Measurements from ENCODE around the gene PFKFB3.
"Not testable (repeated sequence)": the region's sequence is repeated elsewhere in the genome, so short reads cannot be mapped to it uniquely, and the experiment has no call there.

The PFKFB3 gene

DNA sequence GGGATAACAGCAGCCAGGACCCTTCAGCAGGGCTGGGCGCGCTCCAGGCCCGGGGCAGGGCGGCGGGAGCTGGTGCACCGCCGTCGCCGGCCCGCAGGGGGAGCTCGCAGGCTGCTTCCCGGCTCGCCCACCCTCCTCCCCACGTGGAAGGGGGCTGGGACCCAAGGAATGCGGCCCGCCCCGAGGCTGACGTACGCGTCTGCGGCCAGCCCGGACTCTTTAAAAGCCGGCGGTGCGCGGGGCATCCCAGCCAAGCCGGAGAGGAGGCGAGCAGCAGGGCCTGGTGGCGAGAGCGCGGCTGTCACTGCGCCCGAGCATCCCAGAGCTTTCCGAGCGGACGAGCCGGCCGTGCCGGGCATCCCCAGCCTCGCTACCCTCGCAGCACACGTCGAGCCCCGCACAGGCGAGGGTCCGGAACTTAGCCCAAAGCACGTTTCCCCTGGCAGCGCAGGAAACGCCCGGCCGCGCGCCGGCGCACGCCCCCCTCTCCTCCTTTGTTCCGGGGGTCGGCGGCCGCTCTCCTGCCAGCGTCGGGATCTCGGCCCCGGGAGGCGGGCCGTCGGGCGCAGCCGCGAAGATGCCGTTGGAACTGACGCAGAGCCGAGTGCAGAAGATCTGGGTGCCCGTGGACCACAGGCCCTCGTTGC, at the start of gene PFKFB3:
TSS of gene PFKFB3 (plus strand) at position 249 of the 647 bp plus-strand sequence. CDS start at position 578, 329 bp downstream.
- DNase-seq (ENCODE audit: low spot score): peak; percentile 94

DNA sequence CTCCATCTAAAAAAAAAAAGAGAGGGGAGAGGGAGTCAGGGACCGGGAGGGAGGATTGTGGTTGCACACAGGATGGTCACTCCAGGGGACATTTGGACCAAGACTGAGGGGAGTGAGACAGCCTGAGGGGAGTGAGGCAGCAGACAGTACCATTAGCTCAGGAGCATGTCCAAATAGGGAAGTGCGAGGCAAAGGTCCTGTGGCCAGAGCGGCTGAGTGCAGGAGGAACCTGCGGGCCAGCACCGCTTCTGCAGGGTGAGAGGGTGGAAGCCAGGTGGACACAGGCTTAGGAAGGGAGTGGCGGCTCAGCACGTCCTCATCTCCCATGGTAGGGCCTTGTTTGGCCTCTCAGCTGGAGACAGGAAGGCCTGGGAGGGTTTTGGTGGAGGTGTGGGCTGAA, 48.9 kb upstream of the PFKFB3 start:
- DNase-seq (ENCODE audit: low spot score): no peak

DNA sequence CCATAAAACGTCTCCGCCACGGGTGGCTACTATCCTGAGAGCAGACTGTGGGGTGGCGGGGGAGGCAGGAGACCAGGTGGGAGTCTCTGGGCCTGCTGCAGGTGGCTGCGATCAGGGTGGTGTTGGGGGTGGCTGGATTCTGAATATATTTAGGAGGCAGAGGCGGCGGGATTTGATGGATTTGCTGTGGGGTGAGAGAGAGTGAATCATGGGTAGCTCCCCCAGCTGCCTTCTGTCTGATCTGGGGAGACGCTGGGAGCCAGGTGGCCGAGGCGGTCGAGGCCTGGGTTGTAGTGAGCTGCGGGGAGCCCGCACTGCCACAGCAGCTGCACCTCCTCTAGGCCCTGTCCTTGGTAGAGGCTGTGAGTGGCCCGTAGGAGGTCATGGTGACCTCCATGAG, 48.2 kb upstream of the PFKFB3 start:
- DNase-seq (ENCODE audit: low spot score): no peak

DNA sequence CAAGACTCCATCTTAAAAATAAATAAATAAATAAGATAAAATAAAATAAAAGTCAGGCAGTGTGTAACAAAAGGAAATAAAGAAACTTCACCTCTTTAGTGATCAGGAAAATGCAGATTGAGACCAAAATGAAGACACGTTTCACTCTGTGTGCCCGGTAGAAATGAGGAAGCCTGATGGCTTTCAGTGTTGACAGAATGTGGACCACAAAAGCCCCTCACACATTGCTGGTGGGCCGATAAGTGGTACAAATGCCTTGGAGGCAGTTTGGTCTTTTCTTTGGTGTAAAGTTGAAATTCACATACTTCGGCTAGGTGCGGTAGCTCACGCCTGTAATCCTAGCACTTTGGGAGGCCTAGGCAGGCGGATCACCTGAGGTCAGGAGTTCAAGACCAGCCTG, 44.5 kb upstream of the PFKFB3 start:
- no peak for DNase-seq (ENCODE audit: low spot score)

DNA sequence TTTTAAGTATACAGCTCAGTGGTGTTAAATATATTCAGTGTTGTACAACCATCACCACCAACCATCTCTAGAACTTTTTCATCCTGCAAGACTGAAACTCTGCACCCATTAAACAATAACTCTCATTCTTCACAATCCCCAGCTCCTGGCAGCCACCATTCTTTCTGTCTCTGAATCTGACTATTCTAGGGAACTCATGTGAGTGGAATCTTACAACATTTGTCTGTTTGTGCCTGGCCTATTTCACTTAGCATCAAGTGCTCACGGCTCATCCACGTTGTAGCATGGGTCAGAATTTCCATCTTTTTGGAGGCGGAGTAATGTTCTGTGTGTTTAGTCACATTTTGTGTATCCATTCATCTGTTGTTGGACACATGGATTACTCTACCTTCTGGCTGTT, 40.8 kb upstream of the PFKFB3 start:
- DNase-seq (ENCODE audit: low spot score): no peak

DNA sequence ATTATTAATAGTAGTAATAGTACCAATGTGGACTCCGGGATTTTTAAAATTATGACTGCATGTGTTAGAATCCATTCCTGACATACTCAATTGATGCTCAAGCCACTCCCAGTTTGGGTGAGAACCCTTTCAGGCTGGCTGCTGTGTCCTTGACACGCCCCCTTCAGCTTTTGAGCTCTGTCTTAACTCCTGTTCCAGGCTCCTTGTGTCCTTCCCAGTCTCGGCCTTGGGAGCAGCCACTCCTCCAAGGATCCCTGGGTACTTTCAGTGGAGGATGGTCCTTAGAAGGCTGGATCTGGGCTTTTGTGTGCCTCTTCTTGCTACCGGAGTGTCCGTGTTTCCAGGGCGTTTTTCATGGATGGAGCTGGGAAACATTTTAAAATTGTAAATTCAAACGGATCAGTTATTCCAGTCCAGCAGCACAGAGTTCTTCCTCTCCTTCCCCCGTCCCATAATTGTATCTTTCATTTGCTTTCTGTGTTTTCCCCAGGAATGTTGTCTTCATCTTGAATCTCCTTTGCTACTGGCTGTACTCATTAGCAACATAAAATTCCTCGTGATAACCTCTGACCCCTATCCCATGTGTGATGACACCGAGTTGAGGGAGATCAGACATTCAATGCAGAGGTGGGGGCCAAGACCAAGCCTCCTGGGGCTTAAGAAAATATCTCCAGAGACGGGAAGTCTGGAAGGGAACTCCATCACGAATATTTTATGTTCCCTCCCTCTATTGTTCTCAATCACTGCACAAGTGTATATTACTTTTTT, 40.0 kb upstream of the PFKFB3 start:
- no peak for DNase-seq (ENCODE audit: low spot score)

DNA sequence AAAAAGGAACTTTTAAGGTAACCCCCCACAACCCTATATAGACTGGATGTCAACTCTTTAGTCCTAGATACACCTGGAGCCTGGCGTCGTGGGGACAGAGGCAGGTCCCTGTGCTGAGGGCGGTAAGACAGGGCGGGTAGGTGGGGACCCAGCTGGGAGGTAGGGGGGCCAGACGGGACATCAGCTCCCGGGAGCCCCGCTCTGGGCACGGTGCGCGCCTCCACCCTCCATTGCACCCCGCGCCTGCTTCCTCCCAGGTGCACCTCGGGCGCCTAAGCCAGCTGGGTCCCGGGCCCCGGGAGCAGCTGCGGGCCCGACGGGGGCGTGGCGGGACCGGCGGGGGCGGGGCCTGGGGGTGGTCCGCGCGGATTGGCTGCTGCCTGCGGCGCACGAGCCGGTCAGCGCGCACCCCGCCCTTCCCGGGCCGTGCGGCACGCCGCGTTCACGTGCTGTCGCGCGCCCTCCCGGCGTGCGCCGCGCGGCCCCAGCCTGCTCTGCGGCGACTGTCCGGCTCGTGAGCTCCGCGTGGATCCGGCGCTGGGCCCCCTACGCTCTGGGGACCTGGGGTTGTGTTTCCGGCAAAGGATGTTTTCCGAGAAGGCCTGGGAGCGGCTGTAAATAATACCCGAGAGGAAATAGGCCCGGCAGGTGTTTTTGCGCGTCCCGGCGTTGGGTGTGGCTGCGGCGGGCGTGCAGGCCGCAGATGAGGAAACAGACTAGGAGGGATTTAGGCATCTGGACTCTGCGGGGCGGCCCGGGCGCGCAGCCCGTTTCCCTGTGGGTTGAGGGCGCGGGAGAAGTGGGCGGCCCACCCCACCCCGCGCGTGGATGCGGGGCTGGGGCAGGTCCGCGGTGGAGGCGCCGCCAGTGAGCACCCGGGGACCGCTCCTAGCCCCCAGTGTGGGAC, 39.1 kb upstream of the PFKFB3 start:
- peak; percentile 96 for DNase-seq (ENCODE audit: low spot score)

DNA sequence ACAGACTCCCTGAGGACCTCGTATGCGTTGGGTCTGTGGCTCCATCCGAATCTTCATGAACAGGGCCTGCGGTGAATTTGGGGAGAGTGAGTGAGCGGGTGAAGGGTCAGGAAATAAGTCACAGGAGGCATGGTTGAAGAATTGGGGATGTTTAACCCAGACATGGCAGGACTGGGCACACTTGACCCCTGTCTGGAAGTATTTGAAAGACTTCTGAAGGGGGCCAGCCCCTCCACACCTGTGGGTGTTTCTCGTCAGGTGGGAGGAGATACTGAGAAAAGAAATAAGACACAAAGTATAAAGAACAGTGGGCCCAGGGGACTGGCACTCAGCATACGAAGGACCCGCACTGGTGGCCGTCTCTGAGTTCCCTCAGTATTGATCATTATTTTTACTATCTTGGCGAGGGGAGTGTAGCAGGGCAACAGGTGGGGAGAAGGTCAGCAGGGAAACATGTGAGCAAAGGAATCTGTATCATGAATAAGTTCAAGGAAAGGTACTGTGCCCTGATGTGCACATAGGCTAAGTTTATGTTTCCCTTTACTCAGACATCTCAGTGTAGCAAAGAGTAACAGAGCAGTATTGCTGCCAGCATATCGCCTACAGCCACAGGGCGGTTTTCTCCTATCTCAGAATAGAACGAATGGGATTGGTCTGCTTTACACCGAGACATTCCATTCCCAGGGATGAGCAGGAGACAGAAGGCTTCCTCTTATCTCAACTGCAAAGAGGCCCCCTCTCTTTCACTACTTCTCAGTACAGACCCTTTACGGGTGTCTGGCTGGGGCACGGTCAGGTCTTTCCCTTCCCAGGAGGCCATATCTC, 38.2 kb upstream of the PFKFB3 start:
- no peak for DNase-seq (ENCODE audit: low spot score)

DNA sequence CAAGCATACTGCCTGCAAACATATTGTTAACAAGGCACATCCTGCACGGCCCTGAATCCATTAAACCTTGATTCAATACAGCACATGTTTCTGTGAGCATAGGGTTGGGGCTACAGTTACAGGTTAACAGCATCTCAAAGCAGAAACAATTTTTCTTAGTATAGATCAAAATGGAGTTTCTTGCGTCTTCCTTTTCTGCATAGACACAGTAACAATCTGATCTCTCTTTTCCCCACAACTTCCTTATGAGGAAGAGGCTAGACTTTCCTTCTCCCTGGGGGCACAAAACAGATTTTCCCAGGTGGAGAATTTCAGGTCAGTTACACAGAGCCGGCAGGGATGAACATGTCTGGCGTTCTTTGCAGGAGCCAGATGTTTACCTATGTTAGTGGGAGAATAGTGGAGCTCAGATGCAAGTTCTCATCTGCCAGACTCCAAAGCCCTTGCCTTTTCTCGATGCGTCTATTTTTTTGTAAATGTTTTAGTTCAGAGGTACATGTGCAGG, 37.5 kb upstream of the PFKFB3 start:
- no peak for DNase-seq (ENCODE audit: low spot score)

DNA sequence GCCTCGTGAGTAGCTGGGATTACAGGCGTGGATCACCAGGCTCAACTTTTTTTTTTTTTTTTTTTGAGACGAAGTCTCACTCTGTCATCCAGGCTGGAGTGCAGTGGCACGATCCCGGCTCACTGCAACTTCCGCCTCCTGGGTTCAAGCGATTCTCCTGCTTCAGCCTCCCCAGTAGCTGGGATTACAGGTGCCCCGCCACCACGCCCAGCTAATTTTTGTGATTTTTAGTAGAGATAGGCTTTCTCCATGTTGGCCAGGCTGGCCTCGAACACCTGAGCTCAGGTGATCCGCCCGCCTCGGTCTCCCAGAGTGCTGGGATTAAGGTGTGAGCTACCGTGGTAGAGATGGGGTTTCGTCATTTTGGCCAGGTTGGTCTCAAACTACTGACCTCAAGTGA, 36.8 kb upstream of the PFKFB3 start:
- not testable (repeated sequence) for DNase-seq (ENCODE audit: low spot score)

DNA sequence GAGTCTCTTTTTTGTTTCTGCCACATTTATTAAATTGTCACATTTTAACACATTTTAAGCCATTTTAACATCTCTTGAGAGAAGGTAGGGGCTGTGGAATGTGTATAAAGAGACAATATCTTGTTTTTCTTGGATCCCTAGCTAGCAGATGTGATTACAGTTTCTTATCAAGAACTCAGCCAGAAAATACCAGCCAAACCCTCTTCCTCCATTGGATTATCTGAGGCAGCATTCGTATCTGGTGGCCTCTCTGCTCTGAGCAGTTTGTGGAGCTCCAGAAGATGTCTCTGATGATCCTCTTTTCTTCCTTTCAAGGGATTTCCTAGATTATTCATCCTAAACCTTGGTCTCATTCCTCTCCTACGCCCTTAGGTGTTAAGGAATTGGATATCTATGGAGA, 35.3 kb upstream of the PFKFB3 start:
- DNase-seq (ENCODE audit: low spot score): no peak

DNA sequence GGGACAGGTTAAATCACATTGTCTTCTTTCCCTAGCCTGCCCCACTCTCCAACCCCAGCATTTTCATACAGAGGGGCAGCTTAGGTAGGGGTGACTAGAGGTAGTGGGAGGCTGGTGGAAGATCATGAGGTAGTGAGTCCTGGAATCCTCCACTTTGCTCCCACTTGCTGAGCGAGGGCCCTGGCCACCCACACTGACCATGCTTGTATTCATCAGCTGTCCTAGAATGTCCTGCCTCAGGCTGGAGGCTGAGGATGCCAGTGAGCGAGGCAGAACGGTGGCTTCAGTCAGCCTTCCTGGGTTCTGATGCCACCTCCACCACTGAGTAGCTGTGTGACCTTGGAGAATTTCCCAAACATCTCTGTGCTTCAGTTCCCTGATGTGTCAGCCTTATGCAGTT, 34.6 kb upstream of the PFKFB3 start:
- no peak for DNase-seq (ENCODE audit: low spot score)

DNA sequence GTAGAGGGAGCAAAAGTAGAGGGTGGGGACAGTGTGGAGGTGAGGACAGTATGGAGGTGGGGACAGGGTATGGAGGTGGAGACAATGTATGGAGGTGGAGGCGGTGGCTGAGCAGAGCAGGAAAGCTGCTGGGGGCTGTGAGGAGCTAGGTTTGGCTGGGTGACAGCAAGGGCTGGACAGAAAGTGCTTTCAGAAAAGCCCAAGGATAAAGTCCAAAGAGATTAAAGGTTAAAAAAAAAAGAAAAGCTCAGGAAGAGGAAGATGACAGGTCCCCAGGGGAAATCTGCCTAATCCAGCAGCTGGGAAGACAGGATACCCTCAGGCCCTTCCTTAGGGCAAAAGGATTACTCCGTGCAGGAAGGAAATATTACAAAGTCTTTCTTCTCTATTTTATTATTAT, 32.1 kb upstream of the PFKFB3 start:
- DNase-seq (ENCODE audit: low spot score): no peak

DNA sequence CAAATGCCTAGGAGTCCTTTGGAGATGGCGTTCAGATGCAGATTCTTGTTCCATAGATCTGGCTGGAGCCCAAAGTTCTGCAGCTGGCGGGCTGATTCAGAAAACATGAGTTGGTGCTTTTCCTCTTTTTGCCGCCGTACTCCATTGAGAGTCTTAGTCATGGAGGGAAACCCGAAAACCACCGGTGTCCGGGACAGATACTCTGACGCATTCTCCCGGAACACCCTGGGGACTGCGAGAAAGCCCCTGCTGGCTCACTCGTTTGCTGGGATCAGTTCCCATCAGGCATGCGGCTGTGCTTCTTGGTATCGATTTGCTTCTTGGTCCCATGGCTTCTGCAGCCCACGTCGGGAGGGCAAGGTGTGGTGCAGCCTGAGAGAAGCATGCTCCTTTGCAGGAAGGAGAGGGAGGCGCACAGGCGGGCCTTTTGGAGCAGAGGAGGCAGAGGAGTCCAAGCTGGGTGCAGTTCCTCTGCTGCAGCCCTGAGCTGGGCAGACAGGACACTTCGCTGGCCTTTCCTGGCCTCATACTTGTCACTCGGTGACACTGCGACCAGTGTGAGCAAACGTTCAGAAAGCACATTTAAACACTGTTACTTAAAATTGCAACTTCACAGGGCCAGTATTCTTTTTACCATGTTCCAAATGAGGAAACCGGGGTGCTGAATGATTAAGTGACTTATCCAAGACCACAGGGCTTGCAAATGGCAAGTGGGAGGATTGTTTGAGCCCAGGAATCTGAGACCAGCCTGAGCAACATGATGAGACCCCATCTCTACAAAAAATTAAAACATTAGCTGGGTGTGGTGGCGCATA, 30.6 kb upstream of the PFKFB3 start:
- DNase-seq (ENCODE audit: low spot score): no peak

DNA sequence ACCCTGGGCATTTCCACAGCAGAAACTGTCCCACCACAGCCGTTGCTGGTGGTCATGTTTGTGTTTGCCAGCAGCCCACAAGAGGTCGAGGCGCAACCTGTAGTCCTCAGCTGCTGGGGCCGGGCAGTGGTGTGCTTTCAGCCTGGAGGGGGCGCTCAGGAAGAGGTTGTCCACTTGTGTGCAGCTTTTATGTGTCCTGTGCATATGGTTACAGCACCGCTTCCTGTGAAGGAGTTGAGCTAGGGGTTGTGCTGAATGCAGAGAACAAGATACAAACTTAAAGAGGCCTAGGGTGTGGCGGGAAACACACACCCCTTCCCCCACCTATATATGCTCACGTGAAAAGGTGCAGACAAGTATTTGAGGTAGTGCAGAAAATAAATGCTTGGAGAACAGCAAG, 29.5 kb upstream of the PFKFB3 start:
- no peak for DNase-seq (ENCODE audit: low spot score)

DNA sequence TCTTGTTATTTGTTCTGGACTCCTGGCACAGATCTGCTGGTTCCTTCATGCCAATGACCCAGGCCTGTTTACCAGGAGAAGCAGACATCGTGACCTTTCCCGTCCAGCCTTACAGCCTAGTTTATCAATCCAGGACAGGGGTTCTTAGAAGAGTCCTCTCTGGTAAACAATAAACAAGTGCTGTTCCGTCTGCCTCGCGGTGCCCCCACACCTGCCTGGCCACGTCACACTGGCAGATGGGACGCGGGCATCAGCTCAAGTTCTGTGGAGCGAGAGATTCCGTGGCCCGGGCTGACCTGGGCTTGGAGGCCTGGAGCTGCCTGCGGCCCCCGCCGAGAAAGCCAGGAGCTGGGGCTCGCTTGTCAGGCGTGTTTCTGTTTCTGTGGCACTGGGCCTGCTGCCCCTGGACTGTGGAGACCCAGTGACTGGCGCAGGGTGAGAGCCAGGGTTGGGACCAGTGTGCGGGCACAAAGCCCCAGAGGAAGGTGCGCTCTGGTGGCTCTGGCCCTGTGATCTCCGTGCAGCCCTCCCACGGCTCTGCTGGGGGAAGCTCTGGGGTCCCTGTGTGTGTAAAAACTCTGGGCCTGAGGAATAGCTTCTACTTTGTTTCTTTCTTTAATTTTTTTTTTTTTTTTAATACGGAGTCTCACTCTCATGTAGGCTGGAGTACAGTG, 28.4 kb upstream of the PFKFB3 start:
- DNase-seq (ENCODE audit: low spot score): no peak

DNA sequence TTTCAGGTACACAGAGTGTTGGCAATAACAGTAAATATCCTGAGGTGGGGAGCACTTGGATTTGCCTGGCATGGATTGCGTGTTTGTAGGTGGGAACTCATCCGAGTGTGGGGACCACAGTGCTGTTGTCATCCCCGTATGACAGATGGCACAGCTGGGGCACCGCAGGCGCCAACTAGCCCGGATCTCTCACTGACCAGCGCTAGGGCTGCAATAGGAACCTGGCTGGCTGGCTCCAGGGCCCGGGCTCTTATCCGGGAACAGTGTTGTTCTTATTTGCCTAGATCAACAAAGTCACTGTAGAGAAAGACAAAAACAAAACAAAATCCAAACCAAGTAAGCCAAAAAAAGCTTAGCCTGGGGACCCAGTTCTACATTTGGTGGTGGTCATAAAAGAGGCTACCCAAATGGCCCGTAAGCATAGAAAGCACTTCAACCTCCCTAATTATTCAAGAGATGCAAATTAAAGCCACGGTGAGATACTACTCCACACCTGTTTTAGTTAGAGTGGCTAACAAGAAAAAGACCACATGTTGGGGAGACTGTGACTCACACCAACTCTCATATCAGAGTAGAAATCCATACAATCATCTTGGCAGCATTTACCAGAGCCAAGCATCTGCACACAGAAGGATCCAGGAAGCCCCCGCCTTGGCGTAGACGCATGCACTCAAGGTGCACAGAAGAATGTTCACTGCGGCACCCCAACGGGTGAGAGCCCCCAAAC, 27.2 kb upstream of the PFKFB3 start:
- DNase-seq (ENCODE audit: low spot score): no peak

DNA sequence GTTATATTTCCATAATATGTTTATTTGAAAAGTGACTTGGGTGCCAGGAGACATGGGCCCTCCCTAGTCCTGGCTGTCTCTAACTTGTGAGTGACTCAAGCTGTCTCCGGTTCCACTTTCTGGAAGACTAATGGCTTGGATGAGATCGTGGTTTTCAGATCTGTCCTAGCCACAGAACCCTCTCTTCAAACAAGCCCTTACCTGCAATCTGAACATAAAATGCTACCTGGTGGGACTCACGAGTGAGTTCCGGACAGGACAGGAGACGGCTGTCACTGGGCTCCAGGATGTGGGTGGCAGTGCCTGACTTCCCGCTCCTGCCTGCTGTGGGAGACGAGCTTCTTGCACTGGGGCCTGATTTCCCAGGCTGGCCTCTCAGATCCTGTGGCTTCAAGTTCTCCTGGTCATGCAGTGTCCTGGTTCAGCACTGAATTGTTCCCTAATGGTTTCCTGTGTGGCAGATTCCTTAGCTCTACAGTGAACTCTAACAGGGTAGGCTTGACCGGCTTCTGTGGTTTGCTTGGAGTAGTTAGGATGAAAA, 26.0 kb upstream of the PFKFB3 start:
- DNase-seq (ENCODE audit: low spot score): no peak

DNA sequence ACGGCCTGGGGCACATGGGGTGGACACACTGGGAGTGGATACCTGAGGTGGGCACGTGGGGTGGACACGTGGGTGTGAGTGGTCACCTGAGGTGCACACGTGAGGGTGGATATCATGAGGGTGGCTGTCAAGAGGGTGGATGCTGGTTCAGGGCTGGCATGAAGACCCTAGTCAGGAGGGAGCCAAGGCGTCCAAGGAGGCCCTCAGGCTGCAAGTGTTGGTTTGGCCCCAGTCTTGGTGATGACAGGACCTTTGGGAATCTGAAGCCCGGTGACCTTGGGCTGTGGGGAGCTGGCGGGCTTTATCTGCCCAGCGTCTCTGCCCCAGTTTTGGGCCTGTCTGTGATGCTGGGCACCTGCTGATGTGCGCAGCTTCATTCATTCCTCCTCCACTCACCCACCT, 24.9 kb upstream of the PFKFB3 start:
- DNase-seq (ENCODE audit: low spot score): no peak
